Hepatocyte (in vitro differentiated cells): ENCODE results near the gene WDFY2.

Source experiments
- EZH2 ChIP-seq: fragments of 200-600 bp; sonication (generic); IDR thresholded peaks from 2 replicates; pipeline ENCODE4 v1.6.1; 2016; ENCODE audit warnings: antibody characterized with exemption, mild to moderate bottlenecking, borderline replicate concordance
- TF ChIP-seq, protein P1 (sequence below): fragments of 200-600 bp; sonication (generic); IDR thresholded peaks from 2 replicates; pipeline ENCODE4 v1.5.1; 2016; ENCODE audit warnings: antibody characterized with exemption, mild to moderate bottlenecking; ENCODE audit not compliant: poor library complexity

- TF ChIP-seq EZH2 = no peak
- TF ChIP-seq, protein P1, sequence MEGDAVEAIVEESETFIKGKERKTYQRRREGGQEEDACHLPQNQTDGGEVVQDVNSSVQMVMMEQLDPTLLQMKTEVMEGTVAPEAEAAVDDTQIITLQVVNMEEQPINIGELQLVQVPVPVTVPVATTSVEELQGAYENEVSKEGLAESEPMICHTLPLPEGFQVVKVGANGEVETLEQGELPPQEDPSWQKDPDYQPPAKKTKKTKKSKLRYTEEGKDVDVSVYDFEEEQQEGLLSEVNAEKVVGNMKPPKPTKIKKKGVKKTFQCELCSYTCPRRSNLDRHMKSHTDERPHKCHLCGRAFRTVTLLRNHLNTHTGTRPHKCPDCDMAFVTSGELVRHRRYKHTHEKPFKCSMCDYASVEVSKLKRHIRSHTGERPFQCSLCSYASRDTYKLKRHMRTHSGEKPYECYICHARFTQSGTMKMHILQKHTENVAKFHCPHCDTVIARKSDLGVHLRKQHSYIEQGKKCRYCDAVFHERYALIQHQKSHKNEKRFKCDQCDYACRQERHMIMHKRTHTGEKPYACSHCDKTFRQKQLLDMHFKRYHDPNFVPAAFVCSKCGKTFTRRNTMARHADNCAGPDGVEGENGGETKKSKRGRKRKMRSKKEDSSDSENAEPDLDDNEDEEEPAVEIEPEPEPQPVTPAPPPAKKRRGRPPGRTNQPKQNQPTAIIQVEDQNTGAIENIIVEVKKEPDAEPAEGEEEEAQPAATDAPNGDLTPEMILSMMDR = no peak
These were observed 144.7 kb downstream of the WDFY2 start for GRCh38 chr13:51728972-51729371.
